H9 (cell line): Measurements from ENCODE around the gene NECAB2. TPM values are rescaled to one million over a fixed set of nuclear protein-coding genes. Genes with fewer than 3 reads are reported as not detected.

Source experiments
- DNase-seq: peaks from one replicate; pipeline ENCODE4 v3.0.0-alpha.2; 2017
- H2AFZ ChIP-seq: one replicate; pipeline ENCODE4 v1.6.1; 2013; ENCODE audit warnings: mild to moderate bottlenecking, low read length, control low read depth, moderate library complexity
- H2AK5ac ChIP-seq: 2 replicates; pipeline ENCODE4 v1.6.1; 2013; ENCODE audit warnings: low read length, control low read depth, mixed read lengths; ENCODE audit not compliant: insufficient read length
- H2BK120ac ChIP-seq: one replicate; pipeline ENCODE4 v1.6.1; 2013; ENCODE audit warnings: low read depth, mild to moderate bottlenecking, low read length, control low read depth, inconsistent platforms; ENCODE audit not compliant: poor library complexity, severe bottlenecking
- H2BK12ac ChIP-seq: 2 replicates; pipeline ENCODE4 v1.6.1; 2013; ENCODE audit warnings: low read length, control low read depth, mixed read lengths, low read depth; ENCODE audit not compliant: insufficient read length
- H2BK15ac ChIP-seq: 2 replicates; pipeline ENCODE4 v1.6.1; 2013; ENCODE audit warnings: low read depth, low read length, control low read depth
- H2BK20ac ChIP-seq: one replicate; pipeline ENCODE4 v1.6.1; 2013; ENCODE audit warnings: low read depth, mild to moderate bottlenecking, low read length, control low read depth, inconsistent platforms; ENCODE audit not compliant: poor library complexity, severe bottlenecking
- H2BK5ac ChIP-seq: 2 replicates; pipeline ENCODE4 v1.6.1; 2013; ENCODE audit warnings: low read length, control low read depth, mixed read lengths; ENCODE audit not compliant: insufficient read length
- H3K14ac ChIP-seq: 2 replicates; pipeline ENCODE4 v1.6.1; 2013; ENCODE audit warnings: low read length, control low read depth; ENCODE audit not compliant: insufficient read depth
- H3K18ac ChIP-seq: 2 replicates; pipeline ENCODE4 v1.6.1; 2013; ENCODE audit warnings: low read depth, mild to moderate bottlenecking, mixed read lengths, low read length, control low read depth; ENCODE audit not compliant: insufficient read length
- H3K23ac ChIP-seq: 2 replicates; pipeline ENCODE4 v1.6.1; 2013; ENCODE audit warnings: low read length, control low read depth, mixed read lengths, low read depth; ENCODE audit not compliant: insufficient read length
- H3K23me2 ChIP-seq: 2 replicates; pipeline ENCODE4 v1.6.1; 2013; ENCODE audit warnings: low read depth, mild to moderate bottlenecking, mixed read lengths, low read length, control low read depth; ENCODE audit not compliant: insufficient read length, poor library complexity, severe bottlenecking
- H3K27ac ChIP-seq: 2 replicates; pipeline ENCODE4 v1.5.1; 2013; ENCODE audit warnings: low read length, control low read depth, mixed read lengths, low read depth; ENCODE audit not compliant: insufficient read length
- H3K27me3 ChIP-seq: 2 replicates; pipeline ENCODE4 v1.6.1; 2013; ENCODE audit warnings: low read length, control low read depth, inconsistent platforms; ENCODE audit not compliant: insufficient read depth
- H3K4ac ChIP-seq: 2 replicates; pipeline ENCODE4 v1.6.1; 2013; ENCODE audit warnings: low read depth, mild to moderate bottlenecking, control low read depth, inconsistent platforms, low read length, moderate library complexity
- H3K4me1 ChIP-seq: 2 replicates; pipeline ENCODE4 v1.6.1; 2013; ENCODE audit warnings: low read length, control low read depth, inconsistent platforms; ENCODE audit not compliant: insufficient read depth
- H3K4me2 ChIP-seq: 2 replicates; pipeline ENCODE4 v1.6.1; 2013; ENCODE audit warnings: low read length, control low read depth, mixed read lengths; ENCODE audit not compliant: insufficient read length, insufficient read depth
- H3K56ac ChIP-seq: 2 replicates; pipeline ENCODE4 v1.6.1; 2013; ENCODE audit warnings: low read depth, mild to moderate bottlenecking, mixed read lengths, low read length, control low read depth; ENCODE audit not compliant: insufficient read length
- H3K79me1 ChIP-seq: 2 replicates; pipeline ENCODE4 v1.6.1; 2013; ENCODE audit warnings: low read depth, mild to moderate bottlenecking, moderate library complexity, low read length, control low read depth, inconsistent platforms; ENCODE audit not compliant: insufficient read depth, poor library complexity, severe bottlenecking
- H3K79me2 ChIP-seq: 2 replicates; pipeline ENCODE4 v1.6.1; 2013; ENCODE audit warnings: low read length, control low read depth, inconsistent platforms; ENCODE audit not compliant: insufficient read depth
- H3K9ac ChIP-seq: 2 replicates; pipeline ENCODE4 v1.6.1; 2013; ENCODE audit warnings: low read length, control low read depth, mixed read lengths; ENCODE audit not compliant: insufficient read length; ENCODE audit errors: extremely low read depth
- H3K9me3 ChIP-seq: one replicate; pipeline ENCODE4 v1.6.1; 2013; ENCODE audit warnings: low read depth, low read length, inconsistent platforms; ENCODE audit not compliant: control insufficient read depth
- H3T11ph ChIP-seq: one replicate; pipeline ENCODE4 v1.6.1; 2013; ENCODE audit warnings: mild to moderate bottlenecking, low read length, control low read depth, inconsistent platforms
- H4K20me1 ChIP-seq: one replicate; pipeline ENCODE4 v1.6.1; 2013; ENCODE audit not compliant: control insufficient read depth, insufficient read length, insufficient read depth
- H4K5ac ChIP-seq: 2 replicates; pipeline ENCODE4 v1.6.1; 2013; ENCODE audit warnings: low read depth, mild to moderate bottlenecking, mixed read lengths, low read length, control low read depth; ENCODE audit not compliant: insufficient read length
- H4K8ac ChIP-seq: replicated peaks from 2 replicates; pipeline ENCODE4 v1.6.1; 2013; ENCODE audit warnings: low read length, control low read depth, mixed read lengths, low read depth; ENCODE audit not compliant: insufficient read length
- H4K91ac ChIP-seq: 2 replicates; pipeline ENCODE4 v1.6.1; 2013; ENCODE audit warnings: low read depth, mild to moderate bottlenecking, moderate library complexity, mixed read lengths, low read length, control low read depth; ENCODE audit not compliant: insufficient read length
- H3K27ac Mint-ChIP-seq, 3 experiments: 2 replicates in 2 of 3; 3 replicates in 1 of 3; pipeline ENCODE4 v1.8.0; 2020 to 2021; ENCODE audit warnings: mixed read lengths in 3 of 3, mild to moderate bottlenecking in 1 of 3, moderate library complexity in 1 of 3
- H3K27me3 Mint-ChIP-seq: 2 replicates; pipeline ENCODE4 v1.8.0; 2021; ENCODE audit warnings: low read depth, mild to moderate bottlenecking, moderate library complexity, mixed read lengths
- H3K36me3 Mint-ChIP-seq, 3 experiments: 2 replicates in 2 of 3; 3 replicates in 1 of 3; pipeline ENCODE4 v1.8.0; 2020 to 2021; ENCODE audit warnings: low read depth in 3 of 3, mixed read lengths in 3 of 3; ENCODE audit not compliant: insufficient read depth in 1 of 3
- H3K4me1 Mint-ChIP-seq, 2 experiments: 2 replicates each; pipeline ENCODE4 v1.8.0; 2020; ENCODE audit warnings: mixed read lengths in 2 of 2
- H3K4me3 Mint-ChIP-seq, 2 experiments: 2 replicates in 1 of 2; 3 replicates in 1 of 2; pipeline ENCODE4 v1.8.0; 2020 to 2021; ENCODE audit warnings: mild to moderate bottlenecking in 2 of 2, mixed read lengths in 2 of 2, moderate library complexity in 1 of 2
- H3K9me3 Mint-ChIP-seq, 2 experiments: 2 replicates in 1 of 2; 3 replicates in 1 of 2; pipeline ENCODE4 v1.8.0; 2020; ENCODE audit warnings: mild to moderate bottlenecking in 2 of 2, mixed read lengths in 2 of 2, moderate library complexity in 1 of 2
- CTCF ChIP-seq: fragments of 200-600 bp; sonication (generic); conservative IDR thresholded peaks from 3 replicates; pipeline ENCODE4 v1.8.0; 2021; ENCODE audit warnings: antibody characterized with exemption, mild to moderate bottlenecking
- WGBS: extraction: QIAGEN DNeasy Blood & Tissue Kit; methylation state at CpG from one replicate; pipeline ENCODE4 v1.1.7; 2013; ENCODE audit warnings: missing lambda C conversion rate, low lambda C conversion rate, mixed read lengths; ENCODE audit not compliant: insufficient read length; ENCODE audit errors: extremely low coverage; 5-methylcytosine and 5-hydroxymethylcytosine counted together
- total RNA-seq: library from RNA; stranded (reverse); gene quantifications from 2 replicates; pipeline ENCODE4 v1.2.1, GENCODE V29; 2021

NECAB2 gene
- total RNA-seq, 1 experiment from 2014 or later: 12.6 TPM

- Histone ChIP-seq H3K27ac (no peak overlapping the region), H3K9me3 (no peaks in the 10 kb centered on the region), H2BK15ac (no peak overlapping the region), H3T11ph (no peak overlapping the region), H2BK5ac (no peak overlapping the region), H3K14ac (no peak overlapping the region), H2BK12ac (no peak overlapping the region), H3K9ac (no peak overlapping the region), H3K23me2 (no peaks in the 10 kb centered on the region), H2AK5ac (no peak overlapping the region), H3K18ac (no peak overlapping the region), H2BK20ac (no peak overlapping the region), H2BK120ac (no peak overlapping the region), H3K79me1 (no peaks in the 10 kb centered on the region), H4K5ac (no peak overlapping the region), H3K4me2 (no peak overlapping the region), H4K91ac (no peak overlapping the region), H3K23ac (no peak overlapping the region), H3K56ac (no peak overlapping the region), H2AFZ (no peak overlapping the region), H3K79me2 (no peaks in the 10 kb centered on the region), H4K20me1 (no peaks in the 10 kb centered on the region), H3K4me1 (no peaks in the 10 kb centered on the region), H4K8ac (no peak overlapping the region), H3K27me3 (no peaks in the 10 kb centered on the region), H3K4ac (no peak overlapping the region)
- no peak for TF ChIP-seq CTCF
- no peak for DNase-seq
- no CpG with 5 or more reads among the region's 12 CpGs for WGBS
- Mint-ChIP-seq H3K9me3 (no peaks in the 10 kb centered on the region), H3K27ac (no peak overlapping the region), H3K4me3 (no peak overlapping the region), H3K4me1 (peaks cover 3% of the 10 kb centered on the region in 2 experiments; a peak in 1 of 4 replicates), H3K27me3 (0 out of 2 replicates have a peak, but pooled peaks cover 2% of the 10 kb centered on the region), H3K36me3 (peaks cover 0 to 2% (median 0%) of the 10 kb centered on the region in 3 experiments; a peak in 1 of 7 replicates)
These were observed 8.2 kb upstream of the NECAB2 start for GRCh38 chr16:83959656-83960434.
